HCEC 1CT (cell line): ENCODE measurements around the gene ASCL5.
"Not testable (repeated sequence)": the region's sequence is repeated elsewhere in the genome, so short reads cannot be mapped to it uniquely, and the experiment has no call there.

Source experiments
- DNase-seq: peaks from one replicate; pipeline ENCODE4 v3.0.0-alpha.2; 2017

ASCL5 gene

GRCh38 chr1:201126832-201127754, at the start of gene ASCL5:
Gene ASCL5 (minus strand): TSS chr1:201127184. CDS start chr1:201115372, 11,812 bp downstream.
- DNase-seq, result peak; percentile 32

GRCh38 chr1:201175820-201176500, 49.0 kb upstream of the ASCL5 start:
- no peak for DNase-seq

- DNase-seq, result no peak
These were observed 46.8 kb upstream of the ASCL5 start for GRCh38 chr1:201173736-201174135.

GRCh38 chr1:201172999-201173610, 46.1 kb upstream of the ASCL5 start:
- DNase-seq, result peak; percentile 89

GRCh38 chr1:201172326-201172725, 45.3 kb upstream of the ASCL5 start:
- DNase-seq, result no peak

GRCh38 chr1:201171063-201172036, 44.4 kb upstream of the ASCL5 start:
- DNase-seq, result peak; percentile 33

- DNase-seq, result peak; percentile 95
These were observed 43.6 kb upstream of the ASCL5 start for GRCh38 chr1:201170533-201171062.

- DNase-seq, result no peak
These were observed 43.1 kb upstream of the ASCL5 start for GRCh38 chr1:201169971-201170532.

GRCh38 chr1:201169203-201169602, 42.2 kb upstream of the ASCL5 start:
- no peak for DNase-seq

GRCh38 chr1:201167041-201167991, 40.3 kb upstream of the ASCL5 start:
- no peak for DNase-seq

GRCh38 chr1:201164645-201165044, 37.7 kb upstream of the ASCL5 start:
- no peak for DNase-seq

GRCh38 chr1:201163707-201164106, 36.7 kb upstream of the ASCL5 start:
- no peak for DNase-seq

- DNase-seq, result not testable (repeated sequence)
These were observed 36.1 kb upstream of the ASCL5 start for GRCh38 chr1:201163036-201163435.

- no peak for DNase-seq
These were observed 31.0 kb upstream of the ASCL5 start for GRCh38 chr1:201157949-201158348.

GRCh38 chr1:201156819-201157218, 29.8 kb upstream of the ASCL5 start:
- DNase-seq, result no peak

GRCh38 chr1:201156346-201156745, 29.4 kb upstream of the ASCL5 start:
- no peak for DNase-seq

- DNase-seq, result no peak
These were observed 28.4 kb upstream of the ASCL5 start for GRCh38 chr1:201155354-201155753.

- peak; percentile 85 for DNase-seq
These were observed 27.6 kb upstream of the ASCL5 start, which contains the start of gene TMEM9 for GRCh38 chr1:201154389-201155165. Gene TMEM9 (minus strand): TSS chr1:201154474. CDS start chr1:201153923, 551 bp downstream.
